Fibroblast of lung (primary cell): ENCODE results near the gene WIPF2.

Experiments used
- EZH2 ChIP-seq: IDR thresholded peaks from 2 replicates; pipeline ENCODE4 v1.5.1; 2012; ENCODE audit warnings: low read length, control low read depth, mild to moderate bottlenecking; ENCODE audit errors: missing control alignments
- TF ChIP-seq, protein P1 (sequence below), 2 donors: IDR thresholded peaks in 1 of 2; conservative IDR thresholded peaks in 1 of 2; 1 replicate in 1 of 2; 2 replicates in 1 of 2; pipeline ENCODE4 v1.5.1; 2011 to 2012; ENCODE audit warnings: low read length in 2 of 2, control low read depth in 1 of 2, inconsistent platforms in 1 of 2, low read depth in 1 of 2, mild to moderate bottlenecking in 1 of 2

DNA sequence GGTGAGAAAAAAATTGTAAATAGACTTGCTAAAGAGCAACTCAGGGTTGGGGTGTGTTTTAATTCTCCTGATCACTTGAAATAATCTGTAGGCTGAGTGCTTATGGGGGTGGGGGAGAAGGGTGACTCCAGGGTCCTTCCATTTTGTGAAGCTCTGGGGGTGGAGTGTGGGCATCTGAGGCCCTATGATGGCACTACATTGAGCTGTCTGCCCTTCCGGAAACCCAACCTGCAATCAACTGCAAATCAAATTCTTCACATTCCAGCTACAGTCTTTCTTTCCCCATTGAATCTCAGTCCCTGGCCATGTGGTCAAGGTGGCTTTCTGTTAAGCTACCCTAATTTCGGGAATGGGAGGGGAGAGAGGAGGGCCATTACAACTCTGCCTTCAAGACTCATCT, 62.6 kb downstream of the WIPF2 start:
- TF ChIP-seq, protein P1, sequence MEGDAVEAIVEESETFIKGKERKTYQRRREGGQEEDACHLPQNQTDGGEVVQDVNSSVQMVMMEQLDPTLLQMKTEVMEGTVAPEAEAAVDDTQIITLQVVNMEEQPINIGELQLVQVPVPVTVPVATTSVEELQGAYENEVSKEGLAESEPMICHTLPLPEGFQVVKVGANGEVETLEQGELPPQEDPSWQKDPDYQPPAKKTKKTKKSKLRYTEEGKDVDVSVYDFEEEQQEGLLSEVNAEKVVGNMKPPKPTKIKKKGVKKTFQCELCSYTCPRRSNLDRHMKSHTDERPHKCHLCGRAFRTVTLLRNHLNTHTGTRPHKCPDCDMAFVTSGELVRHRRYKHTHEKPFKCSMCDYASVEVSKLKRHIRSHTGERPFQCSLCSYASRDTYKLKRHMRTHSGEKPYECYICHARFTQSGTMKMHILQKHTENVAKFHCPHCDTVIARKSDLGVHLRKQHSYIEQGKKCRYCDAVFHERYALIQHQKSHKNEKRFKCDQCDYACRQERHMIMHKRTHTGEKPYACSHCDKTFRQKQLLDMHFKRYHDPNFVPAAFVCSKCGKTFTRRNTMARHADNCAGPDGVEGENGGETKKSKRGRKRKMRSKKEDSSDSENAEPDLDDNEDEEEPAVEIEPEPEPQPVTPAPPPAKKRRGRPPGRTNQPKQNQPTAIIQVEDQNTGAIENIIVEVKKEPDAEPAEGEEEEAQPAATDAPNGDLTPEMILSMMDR (conservative IDR thresholded peaks at IDR 0.05 in 1 of 2, IDR thresholded peaks at IDR 0.05 in 1 of 2; ENCODE audit: low read depth in 1 of 2, low read length in 2 of 2): no peak
- no peak for TF ChIP-seq EZH2
